Muscle of leg (tissue), 11 donors: ENCODE data around the gene TES. TPM values are rescaled to one million over a fixed set of nuclear protein-coding genes. Genes with fewer than 3 reads are reported as not detected.
A peak's percentile ranks its signal among the peaks of the same experiment; 100 is the strongest.

ENCODE experiments used
- DNase-seq: peaks from one replicate; pipeline ENCODE4 v3.0.0; 2013
- H3K27ac ChIP-seq: one replicate; pipeline ENCODE4 v1.5.1; 2013; ENCODE audit warnings: mild to moderate bottlenecking, low read length, control low read depth
- H3K27me3 ChIP-seq: one replicate; pipeline ENCODE4 v1.6.1; 2013; ENCODE audit warnings: low read length; ENCODE audit not compliant: control insufficient read depth, insufficient read depth
- H3K36me3 ChIP-seq: one replicate; pipeline ENCODE4 v1.6.1; 2013; ENCODE audit warnings: low read length; ENCODE audit not compliant: control insufficient read depth, insufficient read depth
- H3K4me1 ChIP-seq: one replicate; pipeline ENCODE4 v1.6.1; 2013; ENCODE audit warnings: low read length; ENCODE audit not compliant: control insufficient read depth, insufficient read depth
- H3K4me3 ChIP-seq: one replicate; pipeline ENCODE4 v1.5.1; 2013; ENCODE audit warnings: low read length, control low read depth
- H3K9me3 ChIP-seq: replicated peaks from 2 replicates; pipeline ENCODE4 v1.6.1; 2013; ENCODE audit warnings: low read depth, low read length; ENCODE audit not compliant: control insufficient read depth
- WGBS: methylation state at CpG from one replicate; pipeline ENCODE4 v1.1.5; 2013; ENCODE audit warnings: missing lambda C conversion rate; ENCODE audit not compliant: insufficient coverage; 5-methylcytosine and 5-hydroxymethylcytosine counted together
- polyA plus RNA-seq, 8 donors: library from polyadenylated mRNA; unstranded; fragments of 120-200 nt; gene quantifications; one replicate each; pipeline versions ENCODE4 v1.2.1 to v1.2.3, GENCODE V29; 2013; ENCODE audit warnings: inconsistent platforms in 1 of 8, low replicate concordance in 1 of 8; ENCODE audit not compliant: insufficient read length in 8 of 8, insufficient read depth in 1 of 8
- total RNA-seq: library from RNA; stranded (reverse); fragments of 120-200 nt; gene quantifications from one replicate; pipeline ENCODE4 v1.2.4, GENCODE V29; 2013

Gene TES
- total and polyA plus RNA-seq, 9 donors, result 15.6 to 36.7 (median 22.2) TPM

DNA sequence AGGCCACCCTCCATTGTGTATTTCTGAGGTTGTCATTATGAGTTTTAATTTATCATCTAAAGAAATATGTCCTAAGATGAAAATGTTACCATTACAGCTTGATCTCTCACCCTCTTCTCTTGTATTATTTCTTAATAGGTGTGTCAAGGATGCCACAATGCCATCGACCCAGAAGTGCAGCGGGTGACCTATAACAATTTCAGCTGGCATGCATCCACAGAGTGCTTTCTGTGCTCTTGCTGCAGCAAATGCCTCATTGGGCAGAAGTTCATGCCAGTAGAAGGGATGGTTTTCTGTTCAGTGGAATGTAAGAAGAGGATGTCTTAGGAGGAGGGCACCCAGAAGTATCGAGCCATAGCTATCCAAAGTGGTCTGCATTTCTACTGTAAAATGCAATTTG is 46.8 kb downstream of the TES start:
- Histone ChIP-seq H3K4me1 (no peaks in the 10 kb centered on the region), H3K27ac (no peak overlapping the region), H3K4me3 (no peak overlapping the region), H3K36me3 (no peaks in the 10 kb centered on the region), H3K9me3 (no peaks in the 10 kb centered on the region), H3K27me3 (no peaks in the 10 kb centered on the region)
- no peak for DNase-seq
- 86% methylated on average over 3 of the region's 3 CpGs for WGBS

DNA sequence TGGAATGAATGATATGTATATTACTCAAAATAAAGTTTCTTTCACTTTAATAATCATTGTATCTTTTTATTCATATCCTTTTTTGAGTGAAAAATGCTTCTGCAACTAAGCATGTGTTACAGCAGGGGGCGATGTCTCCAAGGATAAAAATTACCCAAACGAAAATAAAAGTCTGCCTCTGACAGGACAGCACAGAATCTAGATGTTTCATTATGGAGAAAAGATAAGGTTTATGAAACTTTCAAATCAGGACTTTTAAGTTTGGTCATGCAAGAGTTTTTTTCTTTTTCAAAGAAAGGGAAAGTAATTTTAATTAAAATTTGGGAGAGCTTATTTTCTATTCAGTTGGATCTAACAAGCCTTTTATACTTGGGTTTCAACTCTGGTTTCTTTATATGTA is 48.4 kb downstream of the TES start:
- WGBS, result no CpG with 5 or more reads among the region's 2 CpGs
- no peak overlapping the region for H3K4me3 ChIP-seq

DNA sequence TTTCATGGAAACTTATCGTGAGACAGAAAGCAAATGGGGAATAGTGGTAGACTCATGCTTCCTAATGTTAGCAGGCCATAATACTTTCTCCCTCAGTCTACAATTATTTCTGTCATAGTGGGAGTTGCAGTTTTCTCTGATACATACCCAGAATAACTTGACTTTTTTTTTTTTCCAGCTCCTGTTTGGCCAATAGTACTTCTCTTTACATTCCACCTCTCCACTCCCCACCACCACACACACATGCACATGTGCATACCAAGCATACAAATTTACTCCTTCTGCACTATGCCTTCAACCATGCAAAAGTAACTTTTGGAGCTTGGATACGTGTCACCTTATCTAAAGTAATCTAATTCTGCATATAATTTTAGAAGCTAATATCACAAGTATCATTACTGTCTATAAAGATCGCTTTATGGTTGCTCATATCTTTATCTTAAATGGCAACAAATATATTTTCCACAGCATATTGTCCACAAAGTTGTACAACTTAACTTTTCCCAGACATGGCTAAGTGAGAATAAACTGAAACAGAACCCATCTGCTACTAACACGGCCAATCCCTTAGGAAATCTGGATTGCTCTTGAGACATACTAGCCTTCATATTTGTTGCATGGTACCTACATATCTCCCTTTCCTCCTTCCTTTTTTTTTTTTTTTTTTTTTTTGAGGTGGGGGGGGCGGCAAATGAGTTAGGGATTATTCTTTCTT is 49.0 kb downstream of the TES start:
- Histone ChIP-seq H3K36me3 (no peaks in the 10 kb centered on the region), H3K27me3 (no peaks in the 10 kb centered on the region), H3K27ac (no peak overlapping the region), H3K9me3 (no peaks in the 10 kb centered on the region), H3K4me3 (no peak overlapping the region), H3K4me1 (no peaks in the 10 kb centered on the region)
- no CpG with 5 or more reads among the region's 5 CpGs for WGBS
- no peak for DNase-seq

More for the DNA sequence above, 48.4 kb downstream of the TES start:
- DNase-seq, result peak; percentile 80
- Histone ChIP-seq H3K4me1 (no peaks in the 10 kb centered on the region), H3K36me3 (no peaks in the 10 kb centered on the region), H3K9me3 (no peaks in the 10 kb centered on the region), H3K27ac (no peak overlapping the region), H3K27me3 (no peaks in the 10 kb centered on the region)

DNA sequence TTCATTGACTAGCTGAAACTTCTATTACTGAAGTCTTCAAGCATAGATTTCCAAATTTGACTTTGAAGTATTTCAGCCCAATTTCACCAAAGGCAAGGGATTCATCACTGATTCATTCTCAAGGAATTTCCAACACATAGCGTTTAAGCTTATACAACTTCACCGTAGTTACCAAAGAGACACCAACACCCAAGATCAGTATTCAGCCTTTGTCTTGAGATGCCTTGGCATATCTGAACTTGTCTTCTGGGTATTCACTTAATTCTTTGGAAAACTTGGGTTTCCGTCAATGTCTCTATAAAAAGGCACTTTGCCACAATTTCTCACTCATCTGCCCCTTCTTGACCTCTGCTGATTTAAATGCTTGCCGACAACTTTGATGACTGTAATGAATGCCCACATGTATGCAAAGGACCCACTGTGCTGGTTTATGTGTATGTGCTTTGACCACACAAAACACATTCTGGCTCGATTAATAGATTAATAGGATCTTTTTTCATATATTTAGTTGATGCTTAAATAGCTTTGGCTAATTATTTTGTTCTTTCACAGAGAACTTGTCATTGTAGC is 49.6 kb downstream of the TES start:
- no peak for DNase-seq
- Histone ChIP-seq H3K4me3 (no peak overlapping the region), H3K9me3 (no peaks in the 10 kb centered on the region), H3K4me1 (no peaks in the 10 kb centered on the region), H3K27ac (no peak overlapping the region), H3K36me3 (no peaks in the 10 kb centered on the region), H3K27me3 (no peaks in the 10 kb centered on the region)
- 100% methylated on average over 2 of the region's 5 CpGs for WGBS

DNA sequence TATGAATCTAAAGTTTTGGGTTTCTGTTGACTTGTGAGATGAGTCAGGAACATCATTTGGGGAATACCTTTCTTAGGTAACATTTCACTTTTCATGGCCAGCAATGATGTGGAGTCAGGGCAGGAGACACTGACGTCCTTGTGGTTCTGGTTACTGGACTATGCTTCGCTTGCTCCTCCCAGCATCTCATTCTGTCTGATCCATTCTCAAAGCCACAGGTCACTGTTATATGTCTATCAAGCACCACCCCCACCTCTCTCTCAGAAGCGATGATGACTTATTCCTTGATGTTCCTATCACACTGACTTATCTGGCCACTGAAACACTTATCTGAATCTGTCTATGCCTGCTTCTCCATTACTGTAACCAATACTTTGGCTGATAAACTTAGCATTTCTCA is 51.6 kb downstream of the TES start:
- H3K4me3 ChIP-seq, result no peak overlapping the region
- no peaks in the 10 kb centered on the region for H3K36me3 ChIP-seq
- no peaks in the 10 kb centered on the region for H3K9me3 ChIP-seq
- no peak for DNase-seq
- H3K27me3 ChIP-seq, result no peaks in the 10 kb centered on the region
- no peak overlapping the region for H3K27ac ChIP-seq
- no peaks in the 10 kb centered on the region for H3K4me1 ChIP-seq
- 86% methylated on average over 3 of the region's 3 CpGs for WGBS

DNA sequence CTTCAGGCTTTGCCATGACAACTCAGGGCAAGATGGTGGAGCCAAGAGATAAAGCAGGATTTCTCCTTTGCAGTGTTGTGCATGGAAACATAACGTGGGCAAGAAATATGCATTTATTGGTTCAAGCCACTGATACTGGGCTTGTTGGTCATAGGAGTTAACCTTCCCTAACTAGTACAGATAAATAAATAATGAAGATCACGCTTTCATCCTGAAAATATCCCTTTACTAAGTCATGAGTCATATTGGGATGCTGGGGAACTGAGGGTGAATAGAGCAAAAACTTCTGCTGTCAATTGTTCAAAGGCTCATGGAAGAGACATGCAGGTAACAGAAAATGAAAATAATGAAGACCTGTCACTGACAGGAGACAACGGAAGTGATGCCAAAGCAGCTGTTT is 55.5 kb downstream of the TES start:
- H3K9me3 ChIP-seq, result no peaks in the 10 kb centered on the region
- DNase-seq, result no peak
- no peaks in the 10 kb centered on the region for H3K27me3 ChIP-seq
- 94% methylated on average over 1 of the region's 3 CpGs for WGBS
- no peaks in the 10 kb centered on the region for H3K36me3 ChIP-seq
- no peak overlapping the region for H3K27ac ChIP-seq
- H3K4me1 ChIP-seq, result no peaks in the 10 kb centered on the region
- no peak overlapping the region for H3K4me3 ChIP-seq

DNA sequence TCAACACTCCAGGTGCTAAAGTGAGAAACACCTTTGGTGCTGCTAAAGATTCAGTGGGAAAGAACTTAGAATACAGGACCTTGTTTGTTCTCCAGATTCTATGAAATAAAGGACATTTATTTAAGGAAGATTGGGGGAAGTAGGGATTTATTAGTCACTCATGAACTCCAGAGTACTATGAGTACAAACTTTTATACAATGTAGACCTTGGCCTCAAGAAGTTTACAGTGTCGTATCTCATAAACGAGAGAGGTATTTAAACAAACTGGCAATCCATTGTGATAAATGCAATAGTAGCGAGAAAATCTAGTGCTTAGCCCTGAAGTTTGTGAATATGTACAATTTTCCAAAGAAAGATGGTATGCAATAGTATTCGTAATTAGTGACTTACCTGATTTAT is 59.1 kb downstream of the TES start:
- Histone ChIP-seq H3K4me1 (peaks cover 11% of the 10 kb centered on the region), H3K27ac (no peak overlapping the region), H3K4me3 (no peak overlapping the region), H3K27me3 (no peaks in the 10 kb centered on the region), H3K9me3 (no peaks in the 10 kb centered on the region), H3K36me3 (no peaks in the 10 kb centered on the region)
- WGBS, result no CpG with 5 or more reads among the region's 4 CpGs
- DNase-seq, result no peak

DNA sequence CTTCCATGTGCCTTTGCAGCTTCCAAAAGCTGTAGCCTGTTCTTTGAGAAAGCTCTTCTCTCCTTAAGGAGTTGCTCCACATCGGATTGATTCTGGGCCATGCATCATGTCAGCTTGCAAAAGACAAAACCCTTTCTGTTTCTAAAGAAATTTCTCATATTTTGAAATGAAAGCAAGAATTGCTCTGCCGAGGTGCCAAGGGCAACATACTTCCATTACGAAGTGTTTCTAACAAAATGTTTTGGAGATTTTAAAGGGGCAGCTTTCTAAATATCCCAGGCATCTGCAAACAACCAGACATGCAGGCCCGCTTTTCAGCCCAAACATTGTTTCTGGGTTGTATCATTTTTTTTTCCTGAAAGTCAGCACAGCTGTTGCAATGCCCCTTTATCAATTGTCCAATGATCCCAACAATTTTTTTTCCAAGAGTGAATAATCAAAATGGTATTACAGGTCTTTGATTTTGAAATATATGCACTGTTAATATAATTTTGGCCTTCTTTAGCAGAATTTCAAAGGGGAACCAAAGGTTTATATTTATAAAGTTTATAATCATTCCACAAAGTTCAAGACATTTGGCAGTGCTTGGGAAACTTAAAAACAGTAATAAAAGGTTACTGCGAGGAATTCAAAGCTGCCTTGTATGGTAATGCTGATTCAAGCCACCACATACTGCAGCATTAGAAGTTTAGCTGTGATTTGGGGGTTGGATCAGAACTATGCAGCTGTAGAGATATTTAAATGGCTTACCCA is 61.0 kb downstream of the TES start:
- Histone ChIP-seq H3K9me3 (no peaks in the 10 kb centered on the region), H3K4me1 (peaks cover 11% of the 10 kb centered on the region), H3K27ac (peak overlapping the region; percentile 83), H3K4me3 (no peak overlapping the region), H3K36me3 (no peaks in the 10 kb centered on the region), H3K27me3 (no peaks in the 10 kb centered on the region)
- DNase-seq, result peak; percentile 59
- WGBS, result no CpG with 5 or more reads among the region's 5 CpGs

DNA sequence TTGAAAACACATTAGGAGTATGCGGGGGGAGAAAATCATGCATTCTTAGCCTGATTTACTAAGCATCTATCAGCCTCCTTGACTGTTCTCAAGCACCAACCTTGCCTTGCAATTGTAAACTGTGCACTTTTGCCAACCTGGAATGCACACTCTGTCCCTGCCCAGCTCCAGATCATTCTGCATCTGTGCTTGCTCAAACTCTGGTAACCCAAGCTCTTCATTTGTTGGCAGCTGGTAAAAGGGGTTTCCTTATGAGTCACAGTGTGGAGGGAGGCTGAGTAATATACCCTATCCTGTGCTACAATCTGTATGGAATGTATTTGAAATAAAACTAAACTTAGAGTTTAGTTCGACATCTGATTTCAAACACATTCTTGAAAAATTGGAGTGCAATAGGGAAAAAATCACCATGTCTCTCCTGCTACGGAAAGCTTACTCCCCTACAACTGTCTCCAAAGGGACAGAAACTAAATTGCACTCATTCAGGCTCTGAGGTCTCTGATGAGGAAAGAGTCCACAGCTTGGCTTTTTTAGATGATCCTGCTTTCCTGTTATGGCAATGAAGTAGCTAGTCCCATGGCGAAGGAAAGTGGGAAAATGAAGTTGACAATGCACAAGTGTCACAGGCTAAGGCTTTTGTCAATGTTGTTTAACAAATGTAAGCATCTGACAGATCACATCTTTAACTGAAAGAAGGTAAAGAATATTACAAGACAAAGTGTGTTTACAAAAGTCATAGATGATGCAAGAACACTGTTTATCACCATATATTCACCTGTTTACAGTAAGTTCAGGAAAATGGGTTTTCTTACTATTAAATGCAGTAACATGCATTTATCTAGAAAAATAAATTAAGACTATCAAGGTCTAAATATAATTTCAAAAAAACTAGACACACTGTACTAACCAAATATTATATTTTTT is 61.9 kb downstream of the TES start:
- no peaks in the 10 kb centered on the region for H3K27me3 ChIP-seq
- 58% methylated on average over 2 of the region's 4 CpGs for WGBS
- H3K36me3 ChIP-seq, result no peaks in the 10 kb centered on the region
- DNase-seq, result peak; percentile 94
- H3K4me3 ChIP-seq, result no peak overlapping the region
- H3K4me1 ChIP-seq, result peaks cover 11% of the 10 kb centered on the region
- H3K27ac ChIP-seq, result peak overlapping the region; percentile 83
- H3K9me3 ChIP-seq, result no peaks in the 10 kb centered on the region
